A549 (cell line): ENCODE data around the gene ATOX1. TPM values are rescaled to one million over a fixed set of nuclear protein-coding genes. Genes with fewer than 3 reads are reported as not detected.
"Not testable (repeated sequence)": the region's sequence is repeated elsewhere in the genome, so short reads cannot be mapped to it uniquely, and the experiment has no call there.

ENCODE experiments used
- ATAC-seq, 2 experiments: fragments of 200-7000 bp in 1 of 2; fragments of >200 bp in 1 of 2; cut with Nextera tagmentation in 1 of 2; cut with Tn5 transposase in 1 of 2; 3 replicates each; pipeline versions ENCODE4 v1.8.0 to v1.9.1; 2018 to 2020; ENCODE audit warnings: mild to moderate bottlenecking in 1 of 2, moderate library complexity in 1 of 2
- CTCF ChIA-PET: fragments of 300-600 bp; sonication (Branson Sonifier 250); formaldehyde crosslinking; extraction: SDS; loops from one replicate; lab custom pipeline; 2021; ENCODE audit warnings: antibody characterized with exemption, inconsistent platforms; lab: Yijun Ruan, JAX
- POLR2A ChIA-PET: fragments of 350-600 bp; formaldehyde crosslinking; extraction: SDS; loops from one replicate; lab custom pipeline; 2021; ENCODE audit warnings: antibody characterized with exemption, inconsistent platforms; lab: Yijun Ruan, JAX
- DNase-seq, 2 experiments: peaks; one replicate each; pipeline versions ENCODE4 v3.0.0 to v3.0.0-alpha.2; 2011 to 2016; ENCODE audit warnings: low read depth in 1 of 2, low spot score in 1 of 2
- FAIRE-seq: peaks from 2 replicates; lab custom pipeline; 2011; peaks lifted over from hg19 to GRCh38; lab: Jason Lieb, UNC
- H3K27ac ChIP-seq, 2 experiments: fragments of >200 bp; sonication (Bioruptor Twin); formaldehyde crosslinking; 3 replicates each; pipeline ENCODE4 v1.5.1; 2016 to 2017
- H3K4me1 ChIP-seq: fragments of >200 bp; sonication (Bioruptor Twin); formaldehyde crosslinking; 3 replicates; pipeline ENCODE4 v1.6.1; 2016
- H3K4me2 ChIP-seq: fragments of >200 bp; sonication (Bioruptor Twin); formaldehyde crosslinking; 3 replicates; pipeline ENCODE4 v1.6.1; 2016
- H3K4me3 ChIP-seq: fragments of >200 bp; sonication (Bioruptor Twin); formaldehyde crosslinking; 3 replicates; pipeline ENCODE4 v1.5.1; 2016
- H3K9me3 ChIP-seq: fragments of >200 bp; sonication (Bioruptor Twin); formaldehyde crosslinking; 3 replicates; pipeline ENCODE4 v1.6.1; 2016
- BHLHE40 ChIP-seq: IDR thresholded peaks from 2 replicates; pipeline ENCODE4 v1.6.1; 2012; ENCODE audit warnings: low read depth, low read length, inconsistent platforms
- CEBPB ChIP-seq, 2 experiments: fragments of >200 bp in 1 of 2; sonication (Bioruptor Twin) in 1 of 2; formaldehyde crosslinking in 1 of 2; IDR thresholded peaks; 2 replicates each; pipeline ENCODE4 v1.6.1; 2012 to 2016
- EHF ChIP-seq: fragments of 250-450 bp; sonication (Bioruptor Pico); IDR thresholded peaks from 2 replicates; pipeline ENCODE4 v1.5.0; 2020; ENCODE audit warnings: mild to moderate bottlenecking
- ELK1 ChIP-seq: fragments of 150-350 bp; IDR thresholded peaks from 2 replicates; pipeline ENCODE4 v1.6.1; 2014; ENCODE audit warnings: low read depth, mild to moderate bottlenecking, low read length
- ESRRA ChIP-seq: fragments of 150-350 bp; IDR thresholded peaks from 2 replicates; pipeline ENCODE4 v1.6.1; 2014; ENCODE audit warnings: mild to moderate bottlenecking, low read length, borderline replicate concordance
- FOSL2 ChIP-seq, 2 experiments: fragments of 450-650 bp in 1 of 2; fragments of >200 bp in 1 of 2; sonication (Bioruptor Twin) in 1 of 2; formaldehyde crosslinking; IDR thresholded peaks; 2 replicates each; pipeline versions ENCODE4 v1.5.0 to v1.6.1; 2016 to 2020; ENCODE audit warnings: mild to moderate bottlenecking in 1 of 2, moderate library complexity in 1 of 2
- FOXS1 ChIP-seq: fragments of 250-450 bp; sonication (Bioruptor Pico); IDR thresholded peaks from 2 replicates; pipeline ENCODE4 v1.5.0; 2020; ENCODE audit warnings: mild to moderate bottlenecking, moderate library complexity
- GATA3 ChIP-seq: IDR thresholded peaks from 2 replicates; pipeline ENCODE4 v1.6.1; 2012; ENCODE audit warnings: borderline replicate concordance
- HDAC2 ChIP-seq: fragments of 200-600 bp; sonication (generic); IDR thresholded peaks from 2 replicates; pipeline ENCODE4 v1.6.1; 2016
- HOXA7 ChIP-seq: fragments of 250-450 bp; sonication (Bioruptor Pico); IDR thresholded peaks from 2 replicates; pipeline ENCODE4 v1.5.0; 2020; ENCODE audit warnings: mild to moderate bottlenecking, moderate library complexity
- JUN ChIP-seq, 2 experiments: fragments of >200 bp; sonication (Bioruptor Twin); formaldehyde crosslinking; IDR thresholded peaks; 2 replicates in 1 of 2; 3 replicates in 1 of 2; pipeline ENCODE4 v1.6.1; 2016 to 2017
- KDM1A ChIP-seq: fragments of 200-600 bp; sonication (generic); IDR thresholded peaks from 2 replicates; pipeline ENCODE4 v1.6.1; 2016; ENCODE audit warnings: low read depth, mild to moderate bottlenecking
- MAFK ChIP-seq: fragments of 450-650 bp; IDR thresholded peaks from 2 replicates; pipeline ENCODE4 v1.6.1; 2014; ENCODE audit not compliant: partially characterized antibody
- MYC ChIP-seq: IDR thresholded peaks from 2 replicates; pipeline ENCODE4 v1.6.1; 2012; ENCODE audit warnings: mild to moderate bottlenecking, inconsistent platforms, low read length, improper control_type of control experiment, borderline replicate concordance
- NR3C1 ChIP-seq: fragments of >200 bp; sonication (Bioruptor Twin); formaldehyde crosslinking; IDR thresholded peaks from 3 replicates; pipeline ENCODE4 v1.6.1; 2017
- RAD21 ChIP-seq, 2 experiments: fragments of >200 bp in 1 of 2; sonication (Bioruptor Twin) in 1 of 2; formaldehyde crosslinking in 1 of 2; IDR thresholded peaks in 1 of 2; conservative IDR thresholded peaks in 1 of 2; 2 replicates in 1 of 2; 3 replicates in 1 of 2; pipeline ENCODE4 v1.6.1; 2012 to 2018; ENCODE audit warnings: inconsistent platforms in 1 of 2
- RARB ChIP-seq: fragments of 250-450 bp; sonication (Bioruptor Pico); IDR thresholded peaks from 2 replicates; pipeline ENCODE4 v1.8.0; 2021; ENCODE audit warnings: mild to moderate bottlenecking, moderate library complexity
- RNF2 ChIP-seq: fragments of 200-600 bp; sonication (generic); IDR thresholded peaks from 2 replicates; pipeline ENCODE4 v1.6.1; 2016; ENCODE audit warnings: low read depth, mild to moderate bottlenecking, antibody characterized with exemption, moderate library complexity, borderline replicate concordance
- SMC3 ChIP-seq: fragments of >200 bp; sonication (Bioruptor Twin); formaldehyde crosslinking; IDR thresholded peaks from 3 replicates; pipeline ENCODE4 v1.6.1; 2018; ENCODE audit warnings: inconsistent platforms
- SREBF2 ChIP-seq: fragments of 450-650 bp; IDR thresholded peaks from 2 replicates; pipeline ENCODE4 v1.6.1; 2014; ENCODE audit warnings: mild to moderate bottlenecking, moderate library complexity
- TFCP2L1 ChIP-seq: fragments of 250-450 bp; sonication (Bioruptor Pico); IDR thresholded peaks from 2 replicates; pipeline ENCODE4 v1.5.0; 2021; ENCODE audit warnings: mild to moderate bottlenecking
- TP53 ChIP-seq: fragments of 250-450 bp; sonication (Bioruptor Pico); IDR thresholded peaks from 2 replicates; pipeline ENCODE4 v1.5.0; 2021; ENCODE audit warnings: mild to moderate bottlenecking, moderate library complexity
- ZFP36 ChIP-seq: fragments of 450-650 bp; IDR thresholded peaks from 2 replicates; pipeline ENCODE4 v1.6.1; 2014; ENCODE audit warnings: borderline replicate concordance; ENCODE audit not compliant: partially characterized antibody
- ZSCAN20 ChIP-seq: fragments of 250-450 bp; sonication (Bioruptor Pico); IDR thresholded peaks from 2 replicates; pipeline ENCODE4 v1.8.0; 2022; ENCODE audit warnings: mild to moderate bottlenecking, moderate library complexity
- WGBS: methylation state at CpG from one replicate; pipeline ENCODE4 v1.1.6; 2017; ENCODE audit errors: missing lambda C conversion rate; 5-methylcytosine and 5-hydroxymethylcytosine counted together
- polyA plus RNA-seq, 4 experiments: library from polyadenylated mRNA; depleted of rRNA in 3 of 4; stranded (reverse); fragments of >200 nt; fragmentation: RNase III in 1 of 4; extraction: RNeasy Plus Mini Kit Qiagen cat#74134 plus additional on column Dnase treatment in 1 of 4; gene quantifications; 2 replicates in 3 of 4; 3 replicates in 1 of 4; pipeline ENCODE4 v1.2.3, GENCODE V29; 2011 to 2017
- TF ChIP-seq, protein P1 (sequence below): IDR thresholded peaks from 2 replicates; pipeline ENCODE4 v1.6.1; 2012
- TF ChIP-seq, protein P2 (sequence below): IDR thresholded peaks from 2 replicates; pipeline ENCODE4 v1.6.1; 2012
- TF ChIP-seq, protein P3 (sequence below): fragments of >200 bp; sonication (Bioruptor Twin); formaldehyde crosslinking; IDR thresholded peaks from 3 replicates; pipeline ENCODE4 v1.6.1; 2016
- TF ChIP-seq, protein P4 (sequence below): fragments of >200 bp; sonication (Bioruptor Twin); formaldehyde crosslinking; IDR thresholded peaks from 2 replicates; pipeline ENCODE4 v1.6.1; 2016
- TF ChIP-seq, protein P5 (sequence below): IDR thresholded peaks from 2 replicates; pipeline ENCODE4 v1.6.1; 2012; ENCODE audit warnings: low read depth, borderline replicate concordance

ATOX1 gene
- polyA plus RNA-seq, 2 of the 4 experiments (the other 2 are of a cell fraction) = 58.1 to 218 TPM

GRCh38 chr5:151787817-151788216 lies 29.4 kb upstream of the ATOX1 start:
- 84% methylated on average over 6 of the region's 6 CpGs for WGBS
- Histone ChIP-seq H3K4me3 (no peak overlapping the region), H3K9me3 (no peaks in the 10 kb centered on the region), H3K4me1 (peaks cover 26% of the 10 kb centered on the region), H3K27ac (no peak overlapping the region), H3K4me2 (no peak overlapping the region)
- CTCF ChIA-PET = interaction anchor here (1.3 kb wide), 1 partner anchor 31 kb away, joined by 3 read pairs; no protein-coding TSS in a partner anchor
- FAIRE-seq (no peak), ATAC-seq (no peak), DNase-seq (no peak)
- TF ChIP-seq GATA3 (no peak), MAFK (no peak), SMC3 (no peak), EHF (CRISPR knock-in tag) (no peak), RARB (no peak), ELK1 (no peak), RAD21 (conservative IDR thresholded peaks at IDR 0.05 in 1 of 2, IDR thresholded peaks at IDR 0.05 in 1 of 2) (no peak), MYC (no peak), ESRRA (no peak), NR3C1 (no peak), FOSL2 (IDR thresholded peaks at IDR 0.05) (no peak), FOSL2 (CRISPR knock-in tag; IDR thresholded peaks at IDR 0.05) (no peak), HDAC2 (no peak), KDM1A (no peak), TFCP2L1 (CRISPR knock-in tag) (no peak)
- TF ChIP-seq, protein P1, sequence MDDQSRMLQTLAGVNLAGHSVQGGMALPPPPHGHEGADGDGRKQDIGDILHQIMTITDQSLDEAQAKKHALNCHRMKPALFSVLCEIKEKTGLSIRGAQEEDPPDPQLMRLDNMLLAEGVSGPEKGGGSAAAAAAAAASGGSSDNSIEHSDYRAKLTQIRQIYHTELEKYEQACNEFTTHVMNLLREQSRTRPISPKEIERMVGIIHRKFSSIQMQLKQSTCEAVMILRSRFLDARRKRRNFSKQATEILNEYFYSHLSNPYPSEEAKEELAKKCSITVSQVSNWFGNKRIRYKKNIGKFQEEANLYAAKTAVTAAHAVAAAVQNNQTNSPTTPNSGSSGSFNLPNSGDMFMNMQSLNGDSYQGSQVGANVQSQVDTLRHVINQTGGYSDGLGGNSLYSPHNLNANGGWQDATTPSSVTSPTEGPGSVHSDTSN = no peak
- POLR2A ChIA-PET = interaction anchor here (1.8 kb wide), 1 partner anchor 17 kb away, joined by 5 read pairs; no protein-coding TSS in a partner anchor

GRCh38 chr5:151786468-151786867 lies 28.0 kb upstream of the ATOX1 start:
- no peak overlapping the region for H3K4me2 ChIP-seq
- FAIRE-seq (no peak), DNase-seq (no peak)
- peaks cover 39% of the 10 kb centered on the region for H3K4me1 ChIP-seq
- 74% methylated on average over 4 of the region's 4 CpGs for WGBS
- ChIA-PET POLR2A (no interaction called here), CTCF (no interaction called here)
- H3K4me3 ChIP-seq = no peak overlapping the region
- no peak overlapping the region for H3K27ac ChIP-seq
- TF ChIP-seq HOXA7 = no peak
- TF ChIP-seq, protein P2, sequence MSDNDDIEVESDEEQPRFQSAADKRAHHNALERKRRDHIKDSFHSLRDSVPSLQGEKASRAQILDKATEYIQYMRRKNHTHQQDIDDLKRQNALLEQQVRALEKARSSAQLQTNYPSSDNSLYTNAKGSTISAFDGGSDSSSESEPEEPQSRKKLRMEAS = no peak
- TF ChIP-seq, all 56 proteins: peak for 0
- H3K9me3 ChIP-seq = no peaks in the 10 kb centered on the region
- ATAC-seq = peak in 1 of 2 experiments; percentile 76; a peak in 4 of 6 replicates

DNA sequence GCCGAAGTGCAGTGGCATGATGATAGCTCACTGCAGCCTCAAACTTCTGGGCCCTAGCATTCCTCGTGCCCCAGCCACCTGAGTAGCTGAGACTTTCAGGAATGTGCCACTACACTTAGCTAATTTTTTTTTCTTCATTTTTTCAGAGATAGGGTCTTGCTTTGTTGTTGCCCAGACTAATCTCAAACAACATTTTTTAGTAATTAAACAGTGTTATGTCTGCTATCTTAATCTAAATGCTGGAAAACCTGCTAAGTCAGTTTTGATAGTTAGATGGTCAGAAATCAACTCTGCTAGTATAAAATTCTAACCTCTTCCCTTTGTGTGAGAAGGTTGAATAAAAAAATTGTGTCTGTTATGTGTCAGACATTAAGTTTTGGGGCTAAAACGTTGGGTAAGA lies 25.7 kb upstream of the ATOX1 start:
- CTCF ChIA-PET = interaction anchor here (0.5 to 1.7 kb wide), 3 partner anchors 10 to 41 kb away, joined by 3 read pairs; no protein-coding TSS in a partner anchor

GRCh38 chr5:151783664-151784063 lies 25.2 kb upstream of the ATOX1 start:
- WGBS = 96% methylated on average over 16 of the region's 16 CpGs
- H3K27ac ChIP-seq, H3K4me2 ChIP-seq, H3K9me3 ChIP-seq, ATAC-seq, DNase-seq, FAIRE-seq, H3K4me3 ChIP-seq: not testable (repeated sequence)
- ChIA-PET POLR2A (interaction anchor here (1.8 kb wide), 1 partner anchor 12 kb away, joined by 6 read pairs; the partner anchor contains the start of gene G3BP1), CTCF (interaction anchor here (1.2 to 1.7 kb wide), 2 partner anchors 17 to 42 kb away, joined by 3 to 4 read pairs; no protein-coding TSS in a partner anchor)
- peaks cover 60% of the 10 kb centered on the region for H3K4me1 ChIP-seq

More for the DNA sequence above, 25.7 kb upstream of the ATOX1 start:
- no peak for FAIRE-seq
- Histone ChIP-seq H3K4me1 (peaks cover 60% of the 10 kb centered on the region), H3K27ac (no peak overlapping the region), H3K4me3 (no peak overlapping the region), H3K9me3 (no peaks in the 10 kb centered on the region), H3K4me2 (no peak overlapping the region)
- POLR2A ChIA-PET = interaction anchor here (1.8 kb wide), 1 partner anchor 13 kb away, joined by 6 read pairs; the partner anchor contains the start of gene G3BP1
- no peak for TF ChIP-seq CEBPB (IDR thresholded peaks at IDR 0.05)
- no peak for TF ChIP-seq ZFP36
- no peak for TF ChIP-seq FOXS1 (CRISPR knock-in tag)
- TF ChIP-seq, protein P2 = no peak
- TF ChIP-seq, protein P3, sequence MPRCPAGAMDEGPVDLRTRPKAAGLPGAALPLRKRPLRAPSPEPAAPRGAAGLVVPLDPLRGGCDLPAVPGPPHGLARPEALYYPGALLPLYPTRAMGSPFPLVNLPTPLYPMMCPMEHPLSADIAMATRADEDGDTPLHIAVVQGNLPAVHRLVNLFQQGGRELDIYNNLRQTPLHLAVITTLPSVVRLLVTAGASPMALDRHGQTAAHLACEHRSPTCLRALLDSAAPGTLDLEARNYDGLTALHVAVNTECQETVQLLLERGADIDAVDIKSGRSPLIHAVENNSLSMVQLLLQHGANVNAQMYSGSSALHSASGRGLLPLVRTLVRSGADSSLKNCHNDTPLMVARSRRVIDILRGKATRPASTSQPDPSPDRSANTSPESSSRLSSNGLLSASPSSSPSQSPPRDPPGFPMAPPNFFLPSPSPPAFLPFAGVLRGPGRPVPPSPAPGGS = no peak
- TF ChIP-seq BHLHE40 = no peak
- no peak for TF ChIP-seq JUN (IDR thresholded peaks at IDR 0.05)
- no peak for TF ChIP-seq ZSCAN20
- no peak for TF ChIP-seq SREBF2
- TF ChIP-seq, protein P4, sequence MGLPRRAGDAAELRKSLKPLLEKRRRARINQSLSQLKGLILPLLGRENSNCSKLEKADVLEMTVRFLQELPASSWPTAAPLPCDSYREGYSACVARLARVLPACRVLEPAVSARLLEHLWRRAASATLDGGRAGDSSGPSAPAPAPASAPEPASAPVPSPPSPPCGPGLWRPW = no peak
- TF ChIP-seq RNF2 = no peak
- TF ChIP-seq, protein P5, sequence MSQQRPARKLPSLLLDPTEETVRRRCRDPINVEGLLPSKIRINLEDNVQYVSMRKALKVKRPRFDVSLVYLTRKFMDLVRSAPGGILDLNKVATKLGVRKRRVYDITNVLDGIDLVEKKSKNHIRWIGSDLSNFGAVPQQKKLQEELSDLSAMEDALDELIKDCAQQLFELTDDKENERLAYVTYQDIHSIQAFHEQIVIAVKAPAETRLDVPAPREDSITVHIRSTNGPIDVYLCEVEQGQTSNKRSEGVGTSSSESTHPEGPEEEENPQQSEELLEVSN = no peak
- TF ChIP-seq HDAC2 = no peak
- no peak for TF ChIP-seq GATA3
- TF ChIP-seq MYC = no peak
- no peak for TF ChIP-seq TP53 (CRISPR knock-in tag)
- no peak for DNase-seq
- no peak for ATAC-seq
- 64% methylated on average over 3 of the region's 3 CpGs for WGBS
